ELF-1 (cell line): ENCODE measurements around the gene EPS8L1.
A peak's percentile ranks its signal among the peaks of the same experiment; 100 is the strongest.
"Not testable (repeated sequence)": the region's sequence is repeated elsewhere in the genome, so short reads cannot be mapped to it uniquely, and the experiment has no call there.

Source experiments
- DNase-seq: peaks from one replicate; pipeline ENCODE4 v3.0.0-alpha.2; 2016; ENCODE audit warnings: low read depth, low spot score

EPS8L1 gene

GRCh38 chr19:55050749-55051532, 24.7 kb upstream of the EPS8L1 start:
- no peak for DNase-seq

- DNase-seq = no peak
Observed at GRCh38 chr19:55053735-55054134, 21.9 kb upstream of the EPS8L1 start.

GRCh38 chr19:55056827-55057226, 18.8 kb upstream of the EPS8L1 start:
- no peak for DNase-seq

- DNase-seq = no peak
Observed at GRCh38 chr19:55058781-55059610, 16.7 kb upstream of the EPS8L1 start.

- DNase-seq = not testable (repeated sequence)
Observed at GRCh38 chr19:55060287-55060686, 15.4 kb upstream of the EPS8L1 start.

- peak; percentile 98 for DNase-seq
Observed at GRCh38 chr19:55062735-55063491, 12.8 kb upstream of the EPS8L1 start, which contains the start of gene RDH13. Gene RDH13 (minus strand): TSS chr19:55063148. CDS start chr19:55063032, 116 bp downstream.

- no peak for DNase-seq
Observed at GRCh38 chr19:55063492-55063843, 12.2 kb upstream of the EPS8L1 start.

- not testable (repeated sequence) for DNase-seq
Observed at GRCh38 chr19:55065516-55065915, 10.2 kb upstream of the EPS8L1 start.

- no peak for DNase-seq
Observed at GRCh38 chr19:55066107-55066709, 9.5 kb upstream of the EPS8L1 start.

- DNase-seq = no peak
Observed at GRCh38 chr19:55067869-55068268, 7.8 kb upstream of the EPS8L1 start.

- peak; percentile 79 for DNase-seq
Observed at GRCh38 chr19:55068950-55069864, 6.5 kb upstream of the EPS8L1 start.

- no peak for DNase-seq
Observed at GRCh38 chr19:55069865-55070197, 5.8 kb upstream of the EPS8L1 start.

GRCh38 chr19:55070466-55071128, 5.1 kb upstream of the EPS8L1 start:
- DNase-seq = no peak

- DNase-seq = peak; percentile 49
Observed at GRCh38 chr19:55071129-55071502, 4.6 kb upstream of the EPS8L1 start.

GRCh38 chr19:55071913-55072312, 3.8 kb upstream of the EPS8L1 start:
- no peak for DNase-seq

GRCh38 chr19:55076321-55076720, 652 bp downstream of the EPS8L1 start:
- no peak for DNase-seq

- no peak for DNase-seq
Observed at GRCh38 chr19:55077106-55077505, 1.4 kb downstream of the EPS8L1 start.

- DNase-seq = no peak
Observed at GRCh38 chr19:55078996-55079395, 3.3 kb downstream of the EPS8L1 start.

- DNase-seq = no peak
Observed at GRCh38 chr19:55079400-55080038, 3.9 kb downstream of the EPS8L1 start.
